Cortex of kidney (tissue), 1 donor: Measurements from ENCODE around the gene APIP.

Source experiments
- DNase-seq: peaks from one replicate; lab custom pipeline; 2025; lab: John Stamatoyannopoulos, UW

Gene APIP

GRCh38 chr11:34887260-34887659, 28.9 kb downstream of the APIP start:
- DNase-seq: no peak

GRCh38 chr11:34886609-34887008, 29.6 kb downstream of the APIP start:
- DNase-seq: no peak

- no peak for DNase-seq
Observed at GRCh38 chr11:34881900-34882299, 34.3 kb downstream of the APIP start.

- no peak for DNase-seq
Observed at GRCh38 chr11:34877375-34877975, 38.7 kb downstream of the APIP start.

GRCh38 chr11:34874202-34874601, 42.0 kb downstream of the APIP start:
- DNase-seq: no peak

GRCh38 chr11:34870548-34871196, 45.5 kb downstream of the APIP start:
- DNase-seq: no peak

GRCh38 chr11:34869425-34869824, 46.8 kb downstream of the APIP start:
- DNase-seq: no peak

GRCh38 chr11:34866375-34866774, 49.8 kb downstream of the APIP start:
- no peak for DNase-seq

- DNase-seq: no peak
Observed at GRCh38 chr11:34865261-34865660, 50.9 kb downstream of the APIP start.

- DNase-seq: no peak
Observed at GRCh38 chr11:34864424-34864823, 51.8 kb downstream of the APIP start.

GRCh38 chr11:34863048-34863447, 53.1 kb downstream of the APIP start:
- DNase-seq: no peak

GRCh38 chr11:34860518-34860917, 55.7 kb downstream of the APIP start:
- DNase-seq: no peak

- no peak for DNase-seq
Observed at GRCh38 chr11:34860034-34860433, 56.1 kb downstream of the APIP start.

GRCh38 chr11:34859496-34859895, 56.7 kb downstream of the APIP start:
- DNase-seq: no peak

GRCh38 chr11:34857463-34857862, 58.7 kb downstream of the APIP start:
- DNase-seq: no peak

- no peak for DNase-seq
Observed at GRCh38 chr11:34856251-34856650, 59.9 kb downstream of the APIP start.

- DNase-seq: no peak
Observed at GRCh38 chr11:34855754-34856095, 60.5 kb downstream of the APIP start.

- DNase-seq: no peak
Observed at GRCh38 chr11:34855021-34855753, 61.0 kb downstream of the APIP start.

- no peak for DNase-seq
Observed at GRCh38 chr11:34851916-34852315, 64.3 kb downstream of the APIP start.

- DNase-seq: no peak
Observed at GRCh38 chr11:34850334-34850733, 65.8 kb downstream of the APIP start.

- DNase-seq: no peak
Observed at GRCh38 chr11:34846467-34846866, 69.7 kb downstream of the APIP start.

GRCh38 chr11:34844463-34845112, 71.6 kb downstream of the APIP start:
- DNase-seq: no peak

- DNase-seq: no peak
Observed at GRCh38 chr11:34843271-34843670, 72.9 kb downstream of the APIP start.
